ENCODE data around the gene RASA3.

- TF ChIP-seq CTCF (IDR thresholded peaks at IDR 0.05) = no peak
- TF ChIP-seq POLR2A (IDR thresholded peaks at IDR 0.05) = no peak
These were observed 30.3 kb downstream of the RASA3 start for GRCh38 chr13:114102131-114102520.
